GM18907 (cell line): ENCODE measurements around the gene SPATA13.

Source experiments
- ATAC-seq: cut with Tn5 transposase; IDR thresholded peaks from one replicate; pipeline ENCODE4 v1.9.1; 2021; ENCODE audit warnings: mild to moderate bottlenecking, moderate library complexity; ENCODE audit not compliant: unreplicated experiment

Gene SPATA13

DNA sequence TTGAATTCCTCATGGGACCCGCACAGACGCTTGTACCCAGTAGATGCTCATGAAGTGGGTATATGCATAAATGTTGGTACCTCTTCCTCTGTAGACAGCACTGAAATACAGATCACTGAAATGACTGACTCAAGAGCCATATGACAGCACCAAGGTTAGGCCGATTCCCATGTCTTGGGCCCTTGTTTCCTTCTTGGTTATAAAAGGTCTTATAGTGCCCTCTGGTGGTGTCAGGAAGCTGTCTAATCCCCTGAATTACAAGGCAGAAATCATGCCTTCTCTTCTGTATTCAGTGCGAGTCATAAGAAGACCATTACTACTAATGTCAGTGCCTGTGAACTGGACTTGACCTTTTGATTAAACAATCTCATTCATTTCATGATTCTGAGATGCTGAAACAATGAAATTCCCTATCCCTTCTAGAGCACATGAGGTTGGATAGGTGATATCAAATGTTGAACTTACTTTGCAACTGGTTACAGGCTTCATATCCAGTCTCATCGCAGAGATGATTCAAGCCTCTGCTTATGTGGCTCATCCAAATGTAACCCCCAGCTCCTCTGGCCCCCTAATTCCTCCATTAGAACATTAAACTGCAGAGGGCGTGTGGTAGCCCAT is 59.7 kb downstream of the SPATA13 start:
- ATAC-seq, result peak; percentile 45

DNA sequence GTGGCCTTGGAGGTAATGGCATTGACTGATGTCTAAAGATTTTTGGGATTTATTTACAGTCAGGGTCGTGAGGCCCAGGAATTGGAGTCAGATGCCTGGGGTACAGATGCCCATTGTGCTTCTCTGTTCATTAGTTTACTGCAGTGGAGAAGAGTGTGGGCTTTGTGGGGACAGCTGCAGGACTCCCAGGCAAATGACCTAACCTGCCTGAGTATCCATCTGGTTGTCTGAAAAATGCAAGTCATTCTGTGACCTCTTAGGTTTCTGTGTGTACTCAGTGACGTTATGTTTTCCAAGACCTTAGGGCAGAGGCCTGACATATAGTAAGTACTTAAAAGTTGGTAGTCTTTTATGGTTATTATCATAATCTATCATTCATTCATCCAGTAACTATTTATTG is 60.5 kb downstream of the SPATA13 start:
- no peak for ATAC-seq

DNA sequence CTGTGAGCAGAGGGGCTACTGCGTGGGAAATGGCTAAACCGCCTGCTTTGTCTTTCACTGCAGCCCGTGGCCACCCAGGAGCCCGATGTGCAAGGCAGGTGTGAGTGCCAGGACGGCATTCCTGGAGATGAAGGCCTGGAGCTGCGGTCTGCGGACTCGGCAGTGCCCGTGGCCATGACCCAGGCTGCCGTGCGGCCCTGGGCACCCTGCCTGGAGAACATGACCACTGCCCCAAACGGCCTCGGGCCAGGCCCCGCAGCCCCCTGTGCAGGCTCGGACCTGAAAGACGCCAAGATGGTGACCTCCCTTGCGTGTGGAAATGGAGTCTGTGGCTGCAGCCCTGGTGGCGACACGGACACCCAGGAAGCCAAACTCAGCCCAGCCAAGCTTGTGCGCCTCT is 62.2 kb downstream of the SPATA13 start:
- ATAC-seq, result no peak

DNA sequence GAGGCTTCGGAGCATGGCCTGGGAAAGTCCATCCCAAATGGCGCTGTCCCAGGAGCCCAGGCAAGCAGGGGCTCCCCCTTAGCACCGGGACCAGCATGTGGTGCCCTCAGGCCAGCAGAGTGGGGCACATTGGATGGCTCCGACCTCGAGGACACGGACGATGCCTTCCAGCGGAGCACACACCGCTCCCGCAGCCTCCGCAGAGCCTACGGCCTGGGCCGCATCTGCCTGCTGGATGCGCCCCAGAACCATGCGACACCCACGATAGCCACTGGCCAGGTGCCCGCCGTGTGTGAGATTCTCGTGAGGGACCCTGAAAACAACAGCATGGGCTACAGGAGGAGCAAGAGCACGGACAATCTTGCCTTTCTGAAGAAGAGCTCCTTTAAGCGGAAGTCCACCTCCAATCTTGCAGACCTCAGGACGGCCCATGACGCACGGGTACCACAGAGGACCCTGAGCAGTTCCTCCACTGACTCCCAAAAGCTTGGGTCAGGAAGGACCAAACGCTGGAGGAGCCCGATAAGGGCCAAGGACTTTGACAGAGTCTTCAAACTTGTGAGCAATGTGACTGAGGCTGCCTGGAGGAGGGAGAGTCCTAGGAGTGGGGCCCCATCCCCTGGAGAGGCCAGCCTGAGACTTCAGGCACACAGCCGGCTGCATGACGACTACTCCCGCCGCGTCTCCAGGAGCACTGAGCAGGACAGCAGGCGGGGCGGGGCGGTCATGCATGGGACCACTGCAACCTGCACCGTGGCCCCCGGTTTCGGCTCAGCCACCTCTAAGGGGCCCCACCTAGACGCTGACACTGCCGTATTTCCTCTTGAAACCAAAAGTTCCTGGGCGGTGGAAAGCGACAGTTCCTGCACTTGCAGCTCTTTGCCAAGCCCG is 63.1 kb downstream of the SPATA13 start:
- ATAC-seq, result peak; percentile 52

DNA sequence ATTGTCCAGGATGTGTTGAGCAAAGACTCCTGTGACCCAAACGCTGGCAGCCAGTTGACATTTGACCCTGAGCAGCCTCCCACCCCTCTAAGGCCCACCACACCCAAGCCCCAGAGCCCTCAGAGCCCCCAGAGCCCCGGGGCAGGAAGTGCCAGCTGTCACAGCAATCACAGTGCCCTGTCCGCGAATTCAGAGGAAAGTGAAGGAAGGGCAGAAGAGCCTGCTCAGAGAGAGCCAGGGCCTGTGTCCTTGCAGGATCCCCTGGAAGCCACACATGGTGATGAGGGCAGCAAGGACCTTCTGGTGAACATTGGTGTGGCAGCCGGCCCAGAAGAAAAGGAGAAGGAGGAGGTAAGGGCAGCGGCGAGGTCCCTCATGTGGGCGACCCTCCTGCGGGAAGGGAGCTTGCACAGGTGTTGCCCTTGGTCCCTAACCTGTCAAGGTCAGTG is 63.7 kb downstream of the SPATA13 start:
- peak; percentile 15 for ATAC-seq

DNA sequence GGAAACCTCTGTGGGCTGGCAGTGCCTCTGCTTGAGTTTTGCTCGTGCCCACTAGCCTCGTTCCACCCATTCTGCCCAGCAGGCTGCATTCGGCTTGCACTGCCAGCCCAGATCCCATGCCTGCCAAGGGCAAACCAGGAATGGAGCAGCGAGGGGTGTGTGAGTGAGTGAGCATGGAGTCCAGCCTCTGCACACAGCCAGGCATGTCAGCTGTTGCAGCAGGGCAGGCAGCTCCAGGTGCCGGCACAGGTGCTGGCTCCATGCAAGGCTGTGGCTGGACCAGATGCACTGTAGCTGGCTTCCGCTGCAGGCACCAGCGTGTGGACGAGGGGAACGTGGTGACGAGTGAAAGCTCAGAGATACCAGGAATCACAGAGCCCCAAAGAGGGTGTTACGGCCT is 64.5 kb downstream of the SPATA13 start:
- no peak for ATAC-seq

DNA sequence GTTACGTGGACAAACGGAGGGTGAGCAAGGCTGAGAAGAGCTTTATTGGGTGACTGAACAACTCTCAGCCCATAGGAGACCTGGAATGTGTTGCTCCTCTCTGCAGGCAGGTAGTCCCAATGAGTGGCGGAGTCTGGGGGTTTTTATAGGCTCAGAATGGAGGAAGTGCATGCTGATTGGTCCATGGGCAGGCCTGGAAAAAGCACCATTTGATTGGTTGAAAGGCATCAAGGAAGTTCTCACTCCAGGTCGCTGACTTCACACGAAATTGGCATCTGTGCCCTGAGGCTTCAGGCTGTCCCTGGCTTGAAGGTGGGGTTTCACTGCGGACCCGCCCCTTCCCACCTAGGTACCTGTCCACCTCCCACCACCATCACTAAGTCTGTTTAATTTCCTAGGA is 65.4 kb downstream of the SPATA13 start:
- no peak for ATAC-seq

DNA sequence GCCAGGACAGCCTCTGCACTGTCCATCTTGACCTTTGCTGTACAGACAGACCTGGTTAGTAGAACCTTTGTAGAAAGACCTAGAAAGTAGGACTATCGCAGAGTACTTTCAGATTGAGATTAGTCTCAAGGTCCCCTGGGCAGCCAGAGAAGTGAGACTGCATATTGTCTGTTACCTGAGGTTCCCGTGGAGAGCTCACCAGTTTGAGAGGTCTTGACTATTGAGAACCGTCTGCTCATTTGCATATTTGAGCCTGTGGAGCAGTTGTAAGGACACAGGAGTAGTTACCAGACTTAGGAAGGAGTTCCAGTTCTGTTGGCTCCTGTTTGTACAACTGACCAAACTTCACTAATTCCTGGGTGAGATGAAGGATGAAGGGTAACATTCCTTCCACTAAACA is 66.2 kb downstream of the SPATA13 start:
- no peak for ATAC-seq

DNA sequence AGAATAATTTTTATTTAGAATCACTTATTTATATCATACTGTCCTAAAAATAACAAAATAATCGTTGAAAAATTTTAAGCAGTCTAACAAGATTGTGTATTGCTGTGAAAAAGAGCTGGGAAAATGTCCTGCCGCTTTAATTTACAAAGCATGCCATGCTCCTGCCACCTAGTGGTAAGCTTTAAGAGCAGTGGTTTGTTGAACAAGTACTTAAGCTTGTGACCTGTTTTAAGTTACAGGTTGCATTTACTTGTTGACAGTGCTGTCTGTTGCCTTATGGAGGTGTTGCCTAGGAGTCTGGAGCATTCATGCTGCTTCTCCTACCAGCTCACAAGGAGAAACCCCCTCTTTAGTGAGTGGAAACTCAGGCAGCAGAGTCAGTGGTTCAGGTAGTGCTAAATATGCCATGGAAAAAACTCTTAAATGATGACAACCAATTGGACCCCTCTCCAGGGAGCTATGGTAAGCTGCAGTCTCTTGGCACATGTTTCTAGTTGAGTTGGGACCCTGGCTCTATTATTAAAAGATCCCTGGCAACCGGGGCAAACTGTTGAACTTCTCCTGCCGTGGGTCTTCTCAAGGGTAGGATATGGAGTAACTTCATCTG is 68.4 kb downstream of the SPATA13 start:
- no peak for ATAC-seq

DNA sequence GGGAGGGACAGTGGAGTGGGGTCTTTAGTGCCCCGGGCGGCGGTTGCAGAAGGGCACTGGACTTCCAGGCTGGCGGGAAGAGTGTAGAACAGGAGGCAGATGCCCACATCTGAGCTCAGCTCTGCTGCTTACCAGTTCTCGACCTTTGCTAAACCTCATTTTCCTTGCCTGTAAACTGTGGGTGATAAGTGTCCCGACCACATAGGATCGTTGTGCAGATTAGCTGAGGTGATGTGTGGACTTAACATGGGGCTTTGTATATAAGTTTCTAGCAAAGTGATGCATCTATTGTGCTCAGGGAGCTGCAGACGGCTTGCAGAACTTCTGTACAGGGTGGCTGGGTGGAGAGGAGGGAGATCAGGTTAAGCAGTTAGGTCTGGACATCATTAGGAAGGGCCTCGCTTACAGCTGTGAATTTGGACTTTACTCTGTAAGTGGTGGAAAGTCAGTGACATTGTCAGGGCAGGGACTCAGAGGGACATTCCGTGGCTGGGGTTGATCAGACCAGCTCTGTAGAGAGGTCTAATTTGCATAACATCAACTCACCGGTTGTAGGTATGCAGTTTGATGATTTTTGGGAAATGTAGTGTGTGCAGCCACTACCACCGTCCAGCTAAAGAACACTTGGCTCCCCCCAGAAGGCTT is 70.0 kb downstream of the SPATA13 start:
- no peak for ATAC-seq

DNA sequence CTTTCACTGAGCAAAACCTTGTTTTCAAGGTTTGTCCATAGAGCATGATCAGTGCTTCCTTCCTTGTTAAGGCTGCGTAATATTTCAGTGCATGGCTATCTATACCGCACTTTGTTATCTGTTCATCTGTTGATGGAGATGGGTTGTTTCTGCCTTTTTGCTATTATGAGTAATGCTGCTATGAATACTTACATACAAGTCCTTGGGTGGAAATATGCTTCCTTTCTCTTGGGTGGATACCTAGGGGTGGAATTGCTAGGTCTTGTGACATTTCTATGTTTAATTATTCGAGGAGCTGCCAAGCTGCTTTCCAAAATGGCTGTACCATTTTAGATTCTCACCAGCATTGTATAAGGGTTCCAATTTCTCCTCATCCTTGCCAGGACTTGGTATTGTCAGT is 70.9 kb downstream of the SPATA13 start:
- no peak for ATAC-seq

DNA sequence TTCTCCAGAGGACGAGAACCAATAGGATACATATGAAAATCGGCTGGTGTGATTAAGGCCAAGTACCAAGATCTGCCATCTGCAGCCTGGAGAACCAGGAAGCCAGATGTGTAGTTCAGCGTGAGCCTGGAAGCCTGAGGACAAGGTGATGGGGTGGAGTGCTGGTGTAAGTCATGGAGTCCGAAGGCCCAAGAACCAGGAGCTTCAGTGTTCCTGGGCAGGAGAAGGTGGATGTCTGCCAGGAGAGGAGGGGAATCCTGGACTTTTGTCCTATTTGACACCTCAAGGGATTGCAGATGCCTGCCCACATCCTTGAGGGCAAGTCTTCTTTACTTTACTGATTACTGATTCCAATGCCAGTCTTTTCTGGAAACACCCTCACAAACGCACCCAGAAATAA is 71.5 kb downstream of the SPATA13 start:
- no peak for ATAC-seq

DNA sequence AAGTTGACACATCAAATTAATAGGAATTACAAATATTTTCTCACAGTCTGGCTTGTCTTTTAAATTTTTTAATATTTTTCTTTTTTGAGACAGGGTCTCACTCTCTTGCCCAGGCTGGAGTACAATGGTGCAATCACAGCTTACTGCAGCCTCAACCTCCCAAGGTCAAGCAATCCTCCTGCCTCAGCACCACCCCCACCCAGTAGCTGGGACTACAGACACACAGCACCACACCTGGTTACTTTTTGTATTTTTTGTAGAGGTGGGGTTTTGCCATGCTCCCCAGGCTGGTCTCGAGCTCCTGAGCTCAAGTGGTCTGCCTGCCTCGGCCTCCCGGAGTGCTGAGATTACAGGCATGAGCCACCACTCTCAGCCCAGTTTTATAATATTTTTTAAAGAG is 72.0 kb downstream of the SPATA13 start:
- ATAC-seq, result no peak

DNA sequence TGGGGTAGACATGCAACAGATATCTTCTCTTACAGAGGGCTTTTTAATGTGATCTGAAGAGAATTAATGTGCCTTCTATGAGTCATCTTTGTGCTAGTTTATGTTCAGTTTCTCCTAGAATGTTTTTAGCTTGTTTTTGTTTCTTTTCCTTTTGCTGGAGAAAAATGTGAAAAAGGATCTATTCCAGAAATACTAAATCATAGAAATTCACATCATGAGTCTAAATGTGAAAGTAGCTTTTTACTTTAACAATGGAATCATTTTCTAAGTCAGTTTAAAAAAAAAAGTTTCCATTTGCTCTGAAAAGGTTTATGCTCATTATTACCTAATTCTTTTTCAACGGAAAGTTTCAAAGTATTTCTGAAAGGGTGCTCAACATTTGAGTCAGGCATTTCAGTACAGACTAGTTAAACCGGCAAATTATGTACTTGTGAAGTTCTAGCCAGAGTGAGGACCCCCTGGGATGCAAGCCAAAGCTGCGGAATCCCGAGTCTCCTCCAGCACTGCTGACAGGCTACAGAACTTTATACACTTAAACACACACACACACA is 72.9 kb downstream of the SPATA13 start:
- ATAC-seq, result no peak

DNA sequence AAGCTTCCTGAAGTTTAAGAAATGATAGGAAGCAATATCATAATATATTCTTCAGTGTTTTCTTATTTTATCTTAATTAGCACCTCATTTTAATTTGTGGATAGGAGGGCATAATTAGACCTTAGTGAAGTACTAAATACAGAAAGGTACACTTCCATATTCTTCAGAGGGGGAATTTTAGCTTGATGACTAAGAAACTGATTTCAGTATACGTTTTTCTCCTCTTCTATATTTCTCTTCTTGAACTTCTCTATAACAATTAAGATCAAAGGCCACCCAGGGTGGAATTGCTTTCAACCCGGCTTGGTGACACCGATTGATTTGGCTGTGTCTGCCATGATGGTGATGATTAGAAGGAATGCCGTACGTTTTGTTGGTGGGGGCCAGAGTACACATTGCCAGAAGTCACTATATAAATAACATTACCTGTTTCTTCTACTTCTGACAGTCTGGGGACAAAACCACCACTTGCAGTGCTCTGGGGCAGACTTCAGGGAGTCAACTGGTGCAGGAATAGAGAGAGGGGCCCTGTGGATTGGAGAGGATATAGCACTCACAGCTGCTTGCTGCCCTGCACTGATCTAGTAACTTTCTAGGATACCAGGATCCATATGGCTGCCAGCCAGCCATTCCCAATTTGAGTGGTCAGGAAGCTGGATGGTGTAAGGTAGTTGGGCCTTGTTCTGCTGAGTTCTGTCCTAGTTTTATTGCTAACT is 73.8 kb downstream of the SPATA13 start:
- no peak for ATAC-seq

DNA sequence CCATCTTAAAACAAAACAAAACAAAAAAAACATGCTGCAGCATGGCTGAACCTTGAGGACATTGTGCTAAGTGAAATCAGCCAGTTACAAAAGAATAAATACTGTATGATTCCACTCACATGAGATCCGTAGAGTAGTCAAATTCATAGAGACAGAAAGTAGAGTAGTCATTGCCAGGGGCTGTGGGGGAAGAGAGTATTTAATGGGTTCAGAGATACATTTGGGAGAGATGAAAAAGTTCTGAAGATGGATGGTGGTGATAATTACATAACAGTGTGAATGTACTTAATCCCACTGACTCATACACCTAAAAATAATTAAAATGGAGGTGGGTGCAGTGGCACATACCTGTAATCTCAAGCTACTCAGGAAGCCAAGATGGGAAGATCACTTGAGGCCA is 76.8 kb downstream of the SPATA13 start:
- ATAC-seq, result no peak

DNA sequence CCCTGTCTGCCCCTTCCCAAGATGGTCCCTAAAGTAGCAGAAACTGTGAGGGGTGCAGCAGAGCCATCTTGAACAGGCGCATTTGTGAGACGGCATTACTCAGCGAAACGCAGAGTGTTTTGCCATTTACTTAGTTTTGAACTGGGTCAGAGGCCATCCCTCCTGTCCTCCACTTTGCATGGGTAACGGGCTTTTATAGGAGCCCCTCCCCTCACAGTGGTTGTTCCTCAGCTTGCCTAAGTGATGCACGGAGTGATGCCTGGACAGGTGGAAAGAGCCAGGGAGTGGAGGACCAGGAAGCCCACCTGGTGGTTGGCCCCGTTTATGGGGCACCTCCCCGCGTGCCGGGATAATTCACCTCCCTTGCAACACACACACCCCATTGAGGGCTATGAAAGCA is 80.8 kb downstream of the SPATA13 start:
- no peak for ATAC-seq

DNA sequence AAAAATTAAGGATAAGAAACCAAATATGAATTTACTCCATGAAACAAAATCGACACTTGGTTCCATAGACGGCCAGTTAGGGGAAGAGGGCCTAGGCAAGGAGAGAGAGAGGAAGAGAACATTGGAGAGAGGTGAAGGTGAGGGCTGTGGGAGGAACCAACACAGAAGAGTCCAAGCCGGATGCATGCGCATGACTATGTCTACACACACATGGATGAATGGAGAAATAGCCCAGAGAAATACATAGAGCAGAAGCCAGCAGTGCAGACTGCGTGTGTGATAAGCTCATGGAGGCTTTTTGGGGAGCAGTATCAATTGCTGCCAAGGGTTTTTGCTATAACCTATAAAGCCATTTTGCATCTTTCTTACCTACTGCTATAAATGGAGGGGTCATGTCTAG is 81.6 kb downstream of the SPATA13 start:
- ATAC-seq, result no peak

DNA sequence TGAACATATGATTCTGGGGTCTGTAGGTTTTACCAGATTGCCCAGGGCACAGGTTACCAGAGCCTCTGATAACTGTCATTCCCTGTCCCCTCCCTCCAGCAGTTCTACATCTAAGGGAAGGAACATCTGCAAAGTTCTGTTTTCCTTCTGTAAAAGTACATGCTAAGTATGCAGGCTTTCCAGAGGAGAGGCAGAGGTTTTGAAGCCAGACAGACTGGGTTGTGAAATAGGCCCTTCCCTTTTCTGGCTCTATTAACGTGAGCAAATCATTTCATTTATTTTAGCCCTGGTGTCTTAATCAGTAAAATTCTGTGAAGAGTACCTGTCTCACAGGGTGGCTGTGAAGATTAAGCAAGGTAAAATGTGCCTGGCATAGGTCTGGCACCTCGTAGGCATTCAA is 82.8 kb downstream of the SPATA13 start:
- ATAC-seq, result no peak

DNA sequence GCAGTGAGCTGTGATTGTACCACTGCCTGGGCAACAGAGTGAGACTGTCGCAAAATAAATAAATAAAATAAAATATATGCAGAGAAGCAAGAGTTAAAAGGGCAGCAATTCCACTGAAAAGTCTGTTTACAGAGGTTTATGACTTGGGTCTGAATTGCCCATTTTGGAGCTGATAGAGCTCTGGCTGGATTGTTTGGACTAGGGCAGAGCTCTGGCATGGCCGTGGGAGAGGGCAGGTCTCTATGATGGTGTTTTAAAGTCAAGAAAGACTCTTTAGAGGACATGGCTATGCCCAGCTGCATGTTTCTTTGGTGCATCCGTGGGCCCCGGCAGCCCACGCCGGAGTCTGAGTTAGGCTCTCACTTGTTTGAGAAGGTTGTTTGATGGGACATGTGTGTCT is 84.3 kb downstream of the SPATA13 start:
- ATAC-seq, result no peak

DNA sequence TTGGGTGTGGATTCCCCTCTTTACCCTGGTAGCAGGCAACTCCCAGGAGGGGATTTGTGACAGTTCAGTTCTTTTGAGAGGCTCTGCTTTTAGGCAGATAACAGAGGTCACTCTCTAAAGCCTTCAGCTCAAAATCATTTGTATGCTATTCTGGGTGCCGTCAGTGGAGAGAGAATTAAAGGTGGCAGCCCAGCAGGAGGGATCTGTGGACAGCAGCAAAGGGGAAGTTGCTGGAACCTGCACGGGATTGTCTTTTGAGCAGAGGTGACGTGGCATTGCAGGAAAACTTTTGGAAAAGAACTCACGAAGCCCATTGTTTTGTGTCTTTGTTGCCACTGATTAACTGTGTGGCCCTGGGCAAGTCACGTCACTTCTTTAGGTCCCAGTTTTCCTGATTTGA is 86.5 kb downstream of the SPATA13 start:
- no peak for ATAC-seq
